GM12892 (cell line): Measurements from ENCODE around the gene RNF14.

Experiments
- DNase-seq: peaks from one replicate; pipeline ENCODE4 v3.0.0; 2011; ENCODE audit not compliant: insufficient read length
- FAIRE-seq: peaks from 2 replicates; lab custom pipeline; 2011; peaks lifted over from hg19 to GRCh38; lab: Jason Lieb, UNC
- POLR2A ChIP-seq: IDR thresholded peaks from 2 replicates; pipeline ENCODE4 v1.6.1; 2011; ENCODE audit warnings: low read depth, low read length, control low read depth
- POLR2AphosphoS5 ChIP-seq: IDR thresholded peaks from 2 replicates; pipeline ENCODE4 v1.6.1; 2011; ENCODE audit warnings: low read depth, low read length, control low read depth
- TAF1 ChIP-seq: IDR thresholded peaks from 2 replicates; pipeline ENCODE4 v1.6.1; 2011; ENCODE audit warnings: low read depth, mild to moderate bottlenecking, control low read depth, low read length, borderline replicate concordance

The RNF14 gene

DNA sequence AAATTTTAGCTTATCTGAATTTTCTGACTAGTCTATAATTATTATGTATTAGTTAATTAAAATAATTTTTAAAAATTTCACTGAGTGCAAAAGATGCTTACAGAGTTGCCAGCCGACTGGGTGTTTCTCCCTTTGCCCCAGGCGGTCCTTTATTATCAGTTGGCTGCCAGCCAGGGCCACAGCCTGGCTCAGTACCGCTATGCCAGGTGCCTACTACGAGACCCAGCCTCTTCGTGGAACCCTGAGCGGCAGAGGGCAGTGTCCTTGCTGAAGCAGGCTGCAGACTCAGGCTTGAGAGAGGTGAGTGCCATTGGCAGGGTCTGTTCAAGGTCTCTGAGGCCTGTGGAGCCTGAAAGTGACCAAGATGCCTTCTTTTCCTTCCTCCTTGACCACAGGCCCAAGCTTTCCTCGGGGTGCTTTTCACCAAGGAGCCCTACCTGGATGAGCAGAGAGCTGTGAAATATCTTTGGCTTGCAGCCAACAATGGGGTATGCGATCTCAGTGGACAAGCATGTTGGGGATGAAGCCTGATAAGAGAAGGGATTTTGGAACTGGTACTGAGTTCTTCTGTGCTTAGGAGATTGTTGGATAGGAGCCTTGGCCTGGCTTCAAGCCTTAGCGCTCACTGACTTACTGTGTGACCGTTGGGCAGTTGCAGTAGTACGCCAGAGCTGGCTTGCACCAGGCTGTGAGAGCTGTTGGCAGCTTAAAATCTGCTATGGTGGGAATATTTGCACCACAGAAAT, 34.6 kb upstream of the RNF14 start:
- DNase-seq (no peak), FAIRE-seq (no peak)
- TF ChIP-seq POLR2AphosphoS5 (no peak), POLR2A (no peak), TAF1 (no peak)

DNA sequence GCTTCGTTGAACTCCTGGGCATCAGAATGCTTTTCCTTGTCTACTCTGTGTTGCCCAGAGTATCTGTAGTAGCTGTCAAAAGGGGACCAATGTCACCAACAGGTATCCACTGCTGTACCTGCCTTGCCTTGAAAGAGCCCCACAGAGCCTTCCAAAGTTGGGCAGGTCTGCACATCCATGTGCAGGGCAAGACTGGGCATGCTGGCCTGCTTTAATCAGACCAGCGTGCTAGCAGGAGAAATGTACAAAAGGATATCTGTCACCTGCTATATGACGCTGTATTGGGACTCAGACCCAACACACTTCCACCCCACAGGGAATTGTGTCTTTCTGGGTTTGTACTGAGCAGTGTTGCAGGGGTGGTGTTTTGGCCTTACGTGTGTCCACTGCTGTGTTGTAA, 33.4 kb upstream of the RNF14 start:
- TF ChIP-seq POLR2AphosphoS5 (no peak), TAF1 (no peak), POLR2A (no peak)
- no peak for FAIRE-seq
- no peak for DNase-seq

DNA sequence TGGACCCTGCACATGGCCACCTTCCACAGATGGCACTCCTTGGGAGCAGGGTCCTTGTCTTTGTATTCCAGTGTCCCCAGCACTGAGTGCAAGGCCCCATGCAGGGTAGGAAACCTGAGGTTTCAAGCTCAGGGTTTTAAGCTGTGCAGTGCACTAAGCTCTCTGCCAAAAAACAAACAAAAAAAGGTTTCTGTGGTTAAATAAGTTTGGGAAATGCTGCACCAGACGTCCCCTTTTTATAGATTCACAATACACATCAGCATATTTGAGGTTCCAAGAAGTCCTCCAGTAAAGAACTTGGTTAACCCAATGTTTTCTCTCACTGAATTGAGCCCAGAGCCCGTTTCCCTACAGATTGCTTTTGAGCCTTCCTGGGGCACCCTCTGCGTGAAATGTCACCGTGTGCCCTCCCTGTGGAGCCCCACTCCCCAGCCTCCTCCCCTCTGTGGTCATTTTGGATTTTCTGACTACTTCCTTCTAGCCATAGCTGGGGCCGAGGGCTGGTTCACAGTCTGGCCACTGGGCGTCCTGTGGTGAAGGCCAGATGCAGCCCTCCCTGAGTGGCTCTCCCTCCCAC, 28.1 kb upstream of the RNF14 start:
- FAIRE-seq (no peak), DNase-seq (no peak)
- TF ChIP-seq TAF1: no peak
- TF ChIP-seq POLR2AphosphoS5: 0 out of 2 replicates have a peak, but pooled peaks have one; percentile 10

DNA sequence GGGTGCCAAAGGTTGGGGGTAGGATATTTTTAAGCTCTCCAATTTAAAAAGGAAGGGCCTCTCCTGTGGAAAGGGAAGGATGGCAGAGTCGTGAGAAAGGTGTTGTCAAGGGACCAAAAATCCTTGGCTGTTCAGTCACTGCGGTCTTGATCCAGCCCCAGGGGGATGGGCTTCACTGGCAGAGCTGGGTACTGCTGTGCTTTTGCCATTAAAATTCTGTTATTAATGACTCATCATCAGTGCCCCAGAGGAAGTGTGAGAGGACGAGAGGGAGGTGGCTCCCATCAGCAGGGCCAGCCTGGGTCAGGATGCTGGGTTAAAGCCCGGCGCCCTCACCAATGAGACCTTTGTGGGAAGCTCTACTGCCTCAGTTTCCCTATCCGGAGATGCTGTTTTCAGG, 27.6 kb upstream of the RNF14 start:
- no peak for DNase-seq
- FAIRE-seq: no peak
- TF ChIP-seq POLR2AphosphoS5 (no peak), POLR2A (no peak), TAF1 (no peak)

DNA sequence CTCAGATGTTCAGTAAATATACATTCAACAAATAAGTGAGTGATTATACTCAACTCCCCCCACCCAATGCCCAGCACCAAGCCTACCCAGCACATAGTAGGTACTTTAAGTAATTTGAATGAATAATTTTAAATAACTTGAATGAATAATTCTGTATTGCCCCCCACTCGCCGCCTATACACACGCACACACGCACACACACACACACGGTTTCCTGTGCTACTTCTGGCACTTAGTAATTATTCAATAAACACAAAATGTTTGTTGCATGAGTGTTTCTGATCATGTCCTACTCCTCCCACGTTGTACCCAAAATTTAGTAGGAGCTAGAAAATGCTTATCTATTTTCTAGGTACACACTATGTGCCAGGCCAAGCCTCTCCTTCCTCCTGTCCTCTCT, 27.1 kb upstream of the RNF14 start:
- no peak for FAIRE-seq
- DNase-seq: no peak
- TF ChIP-seq TAF1 (no peak), POLR2AphosphoS5 (no peak), POLR2A (no peak)

DNA sequence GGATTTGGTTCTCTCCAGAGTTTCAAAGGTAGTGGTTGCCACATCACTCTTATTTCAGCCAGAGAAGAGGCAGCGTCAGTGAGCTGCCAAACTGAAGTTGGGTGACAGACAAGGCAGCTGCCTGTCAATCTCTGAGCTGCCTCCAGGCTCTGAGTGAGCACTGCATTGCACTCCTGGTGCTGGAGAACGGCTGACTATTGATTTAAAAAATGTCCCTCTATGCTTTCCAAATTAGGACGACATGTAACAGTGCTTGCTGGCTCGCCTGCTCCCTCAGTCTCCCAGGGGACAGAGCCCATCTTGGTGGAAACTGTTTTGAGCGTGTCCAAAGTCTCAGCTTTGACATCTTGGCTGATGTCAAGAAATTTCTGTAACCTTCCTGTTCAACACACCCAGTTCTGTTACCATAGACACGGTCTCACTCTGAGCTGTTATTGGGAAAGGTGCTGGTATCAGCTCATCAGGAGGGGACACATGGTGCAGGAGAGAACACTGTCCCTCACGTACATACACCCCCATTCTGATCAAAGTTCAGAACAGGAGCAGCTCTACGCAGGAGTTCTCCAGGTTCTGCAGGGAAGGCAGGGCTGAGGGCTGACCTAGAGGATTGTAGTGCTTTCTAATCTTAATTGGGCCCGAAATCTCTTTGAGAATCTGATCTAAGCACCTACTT, 26.6 kb upstream of the RNF14 start:
- peak; percentile 36 for FAIRE-seq
- TF ChIP-seq POLR2AphosphoS5 (no peak; the same call in 1 of the 2 replicates), TAF1 (no peak), POLR2A (no peak)
- no peak for DNase-seq

DNA sequence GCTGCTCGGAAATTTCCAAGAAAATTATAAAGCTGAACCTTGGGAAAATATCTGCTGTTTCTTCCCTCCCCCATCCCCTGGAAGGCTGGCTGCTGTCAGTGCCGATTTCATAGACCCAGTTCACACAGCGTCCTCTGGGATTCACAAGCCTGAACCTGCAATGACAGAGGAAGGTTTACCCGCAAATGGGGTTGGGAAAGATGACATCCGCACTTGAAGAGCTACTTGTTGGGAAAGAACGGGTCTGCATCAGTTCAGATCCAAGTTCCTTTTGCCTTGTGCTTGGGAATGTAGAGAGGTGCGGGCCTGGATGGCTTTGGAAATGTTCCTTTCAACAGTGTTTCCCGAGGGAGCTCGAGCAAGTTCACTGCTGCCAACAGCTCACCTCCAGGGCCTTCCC, 24.8 kb upstream of the RNF14 start:
- DNase-seq: no peak
- TF ChIP-seq POLR2A (no peak), TAF1 (no peak), POLR2AphosphoS5 (no peak)
- no peak for FAIRE-seq

DNA sequence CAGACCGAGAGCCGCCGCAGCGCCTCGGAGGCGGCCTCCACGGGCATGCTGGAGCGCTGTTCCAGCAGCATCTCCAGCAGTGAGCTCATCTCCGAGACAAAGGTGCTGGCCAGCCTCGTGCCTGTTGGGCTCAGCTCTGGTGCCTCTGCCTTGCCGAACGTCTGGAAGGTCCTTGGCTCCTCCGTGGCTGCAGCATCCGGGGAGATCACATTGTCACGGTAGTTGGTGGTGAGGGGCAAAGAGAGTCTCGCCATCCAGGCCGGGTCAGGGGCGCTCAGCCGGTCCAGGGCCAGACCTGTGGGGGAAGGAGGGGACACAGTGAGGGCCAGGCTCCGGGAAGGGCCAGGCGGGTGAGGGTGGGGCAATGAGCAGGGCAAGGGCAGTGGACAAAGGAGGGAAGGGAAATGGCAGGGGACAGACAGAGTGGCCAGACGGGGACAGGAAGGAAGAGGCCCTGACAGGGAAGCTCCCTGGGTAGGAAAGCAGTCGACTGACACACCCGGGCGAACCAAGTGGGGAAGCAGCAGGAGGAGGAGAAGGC, 23.3 kb upstream of the RNF14 start:
- DNase-seq (no peak), FAIRE-seq (no peak)
- no peak for TF ChIP-seq POLR2AphosphoS5
- no peak for TF ChIP-seq POLR2A
- TF ChIP-seq TAF1: no peak

DNA sequence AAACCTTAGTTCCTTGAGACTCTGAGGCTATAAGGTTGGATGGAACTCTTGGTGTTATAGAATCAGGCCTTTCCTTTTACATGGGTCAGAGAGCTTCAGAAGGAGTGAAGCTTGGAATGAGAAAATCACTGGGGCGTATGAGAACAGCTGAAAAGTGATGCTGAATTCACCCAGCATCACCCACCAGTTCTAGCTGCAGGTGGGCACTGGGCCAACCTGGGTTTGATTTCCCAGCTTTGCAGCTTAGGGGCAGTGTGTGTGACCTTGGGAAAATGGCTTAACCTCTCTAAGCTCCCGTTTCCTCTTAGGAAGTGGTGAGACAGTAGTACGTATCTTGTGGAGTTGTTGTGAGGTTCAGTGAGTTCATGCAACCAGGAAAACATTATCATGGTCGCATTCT, 21.6 kb upstream of the RNF14 start:
- no peak for FAIRE-seq
- no peak for TF ChIP-seq POLR2A
- TF ChIP-seq POLR2AphosphoS5: no peak
- TF ChIP-seq TAF1: no peak
- DNase-seq: no peak

DNA sequence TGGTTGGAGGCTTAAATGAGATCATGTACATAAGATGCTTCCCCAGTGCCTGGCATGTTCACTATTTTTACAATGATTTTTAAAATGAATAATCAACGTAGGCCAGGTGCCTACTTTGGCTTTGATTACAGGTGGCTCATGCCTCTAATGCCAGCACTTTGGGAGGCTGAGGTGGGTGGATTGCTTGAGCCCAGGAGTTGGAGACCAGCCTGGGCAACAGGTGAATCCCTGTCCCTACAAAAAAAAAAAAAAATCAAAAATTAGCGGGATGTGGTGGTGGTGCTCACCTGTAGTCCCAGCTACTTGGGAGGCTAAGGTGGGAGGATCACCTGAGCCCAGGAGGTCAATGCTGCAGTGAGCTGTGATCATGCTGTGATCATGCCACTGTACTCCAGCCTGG, 20.1 kb upstream of the RNF14 start:
- DNase-seq (no peak), FAIRE-seq (no peak)
- TF ChIP-seq POLR2A: no peak
- no peak for TF ChIP-seq POLR2AphosphoS5
- no peak for TF ChIP-seq TAF1

DNA sequence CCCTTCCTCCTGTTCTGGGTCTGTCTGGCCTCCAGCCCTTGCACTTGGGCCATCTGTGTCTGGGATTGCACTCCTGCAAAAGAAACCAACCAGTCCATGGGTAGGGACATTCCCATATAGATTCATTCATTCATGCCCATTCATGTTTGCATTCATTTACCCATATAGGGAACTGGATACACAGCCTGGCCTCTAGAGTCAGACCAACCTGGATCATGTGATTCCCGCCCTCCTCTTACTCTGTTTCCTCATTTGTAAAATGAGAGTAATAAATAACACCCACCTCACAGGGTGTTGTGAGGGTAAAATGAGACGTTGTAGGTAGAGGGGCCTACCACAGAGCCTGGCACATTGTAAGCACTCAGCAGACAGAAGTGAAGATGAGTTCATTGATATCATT, 19.4 kb upstream of the RNF14 start:
- TF ChIP-seq TAF1: no peak
- TF ChIP-seq POLR2AphosphoS5: no peak
- no peak for TF ChIP-seq POLR2A
- FAIRE-seq: no peak
- no peak for DNase-seq

DNA sequence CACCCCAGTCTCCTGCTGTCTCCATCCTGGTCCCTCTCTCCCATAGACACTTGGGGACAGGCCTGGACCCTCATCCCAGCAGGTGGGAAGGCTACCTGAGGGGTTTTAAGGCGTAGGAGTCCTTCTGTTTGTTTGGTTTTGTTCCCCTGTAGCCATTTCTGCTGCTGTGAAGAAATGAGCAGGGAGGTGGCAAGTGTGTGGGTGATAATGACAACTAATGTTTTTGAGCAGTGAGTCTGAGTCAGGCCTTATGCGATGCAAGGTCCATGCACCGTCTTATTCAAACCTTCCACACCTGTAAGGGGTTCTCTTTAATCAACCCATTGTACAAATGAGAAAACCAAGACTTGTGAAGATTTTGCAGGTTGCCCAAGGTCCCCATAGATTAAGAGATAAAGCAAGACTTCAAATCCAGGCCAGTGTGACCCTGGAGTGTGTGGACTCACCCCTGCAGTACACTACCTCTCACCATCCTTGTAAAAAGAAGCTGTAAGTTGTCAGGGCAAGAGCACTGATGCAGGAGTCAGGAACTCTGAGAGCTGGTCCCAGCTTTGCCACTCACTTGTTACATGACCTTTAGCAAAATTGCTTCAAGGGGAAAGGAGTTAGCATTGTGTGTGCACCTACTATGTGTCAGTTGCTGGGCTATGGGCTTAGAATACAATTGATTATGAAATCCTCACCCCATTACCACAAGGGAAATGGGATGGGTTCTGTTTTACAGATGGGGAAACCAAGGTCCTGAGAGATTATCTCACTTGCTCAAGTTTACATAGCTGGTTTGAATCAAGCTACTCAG, 18.5 kb upstream of the RNF14 start:
- no peak for FAIRE-seq

More for the DNA sequence above, 18.5 kb upstream of the RNF14 start:
- TF ChIP-seq POLR2AphosphoS5: no peak
- TF ChIP-seq TAF1: no peak
- TF ChIP-seq POLR2A: no peak
- DNase-seq: no peak
